Astrocyte of the spinal cord (primary cell): Measurements from ENCODE around the gene DAW1.

ENCODE experiments used
- DNase-seq: peaks from one replicate; pipeline ENCODE4 v3.0.0; 2011; ENCODE audit warnings: low read depth, low spot score
- H3K4me3 ChIP-seq: 2 replicates; pipeline ENCODE4 v1.5.1; 2011; ENCODE audit warnings: low read depth, mild to moderate bottlenecking, low read length, moderate library complexity
- in situ Hi-C: cut with HindIII; loops from 2 replicates; pipeline ENCODE4 v1.10.0; 2017; ENCODE audit warnings: low sequenced_read_pairs
- TF ChIP-seq, protein P1 (sequence below): IDR thresholded peaks from 2 replicates; pipeline ENCODE4 v1.5.1; 2012; ENCODE audit warnings: low read depth, mild to moderate bottlenecking, low read length, inconsistent platforms

Gene DAW1

DNA sequence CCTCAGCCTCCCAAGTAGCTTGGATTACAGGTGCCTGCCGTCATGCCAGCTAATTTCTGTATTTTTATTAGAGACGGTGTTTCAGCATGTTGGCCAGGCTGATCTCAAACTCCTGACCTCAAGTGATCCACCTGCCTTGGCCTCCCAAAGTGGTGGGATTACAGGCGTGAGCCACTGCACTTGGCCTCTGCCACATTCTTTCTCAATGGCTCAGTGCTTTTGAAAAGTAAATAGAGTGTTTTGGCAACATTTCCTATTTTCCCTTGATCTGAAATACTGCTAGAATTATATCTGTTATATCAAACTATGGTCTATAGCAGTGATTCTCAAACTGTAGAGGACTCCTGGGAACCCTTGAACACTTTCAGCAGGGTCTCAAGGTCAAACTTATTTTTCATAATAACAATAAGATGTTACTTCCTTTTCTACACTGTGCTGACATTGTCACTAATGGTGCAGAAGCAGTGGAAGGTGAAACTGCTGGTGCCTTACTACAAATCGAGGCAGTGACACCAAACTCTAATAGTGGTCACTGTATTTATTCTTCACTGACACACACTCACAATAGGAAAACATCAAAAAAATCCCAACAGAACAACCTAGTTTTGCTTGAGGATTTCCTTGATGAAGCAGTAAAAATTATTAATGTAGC is 10.6 kb downstream of the DAW1 start:
- DNase-seq: peak; percentile 28
- H3K4me3 ChIP-seq: no peak overlapping the region
- in situ Hi-C loops: no loop called here
- TF ChIP-seq, protein P1, sequence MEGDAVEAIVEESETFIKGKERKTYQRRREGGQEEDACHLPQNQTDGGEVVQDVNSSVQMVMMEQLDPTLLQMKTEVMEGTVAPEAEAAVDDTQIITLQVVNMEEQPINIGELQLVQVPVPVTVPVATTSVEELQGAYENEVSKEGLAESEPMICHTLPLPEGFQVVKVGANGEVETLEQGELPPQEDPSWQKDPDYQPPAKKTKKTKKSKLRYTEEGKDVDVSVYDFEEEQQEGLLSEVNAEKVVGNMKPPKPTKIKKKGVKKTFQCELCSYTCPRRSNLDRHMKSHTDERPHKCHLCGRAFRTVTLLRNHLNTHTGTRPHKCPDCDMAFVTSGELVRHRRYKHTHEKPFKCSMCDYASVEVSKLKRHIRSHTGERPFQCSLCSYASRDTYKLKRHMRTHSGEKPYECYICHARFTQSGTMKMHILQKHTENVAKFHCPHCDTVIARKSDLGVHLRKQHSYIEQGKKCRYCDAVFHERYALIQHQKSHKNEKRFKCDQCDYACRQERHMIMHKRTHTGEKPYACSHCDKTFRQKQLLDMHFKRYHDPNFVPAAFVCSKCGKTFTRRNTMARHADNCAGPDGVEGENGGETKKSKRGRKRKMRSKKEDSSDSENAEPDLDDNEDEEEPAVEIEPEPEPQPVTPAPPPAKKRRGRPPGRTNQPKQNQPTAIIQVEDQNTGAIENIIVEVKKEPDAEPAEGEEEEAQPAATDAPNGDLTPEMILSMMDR: no peak

DNA sequence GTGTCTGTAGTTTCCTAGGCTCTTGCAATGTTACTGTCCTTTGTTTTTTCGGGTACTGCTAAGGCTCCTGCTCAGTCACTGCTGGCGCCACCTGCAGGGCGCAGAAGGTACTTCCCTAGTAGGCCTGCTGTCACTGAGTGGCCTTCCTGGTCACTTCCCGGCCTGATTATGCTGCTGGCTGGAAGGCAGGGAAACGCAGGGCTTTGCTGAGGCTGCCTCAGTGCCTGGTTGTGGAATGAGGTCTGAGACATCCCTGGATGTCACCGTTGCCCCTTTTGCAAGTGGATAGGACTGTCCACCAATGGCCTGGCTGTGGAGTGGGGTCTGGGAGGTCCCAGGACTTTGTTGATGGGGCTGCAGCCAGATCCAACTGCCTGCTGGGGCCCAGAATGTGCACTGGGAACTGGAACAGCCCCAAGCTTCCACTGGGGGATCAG is 13.1 kb downstream of the DAW1 start:
- no peak overlapping the region for H3K4me3 ChIP-seq
- in situ Hi-C loops: no loop called here
- peak; percentile 63 for DNase-seq
- TF ChIP-seq, protein P1: peak; percentile 93

GRCh38 chr2:227886149-227886548 is 14.7 kb downstream of the DAW1 start:
- TF ChIP-seq, protein P1: no peak
- no peak overlapping the region for H3K4me3 ChIP-seq
- in situ Hi-C loops: no loop called here
- DNase-seq: no peak

- in situ Hi-C loops: no loop called here
- H3K4me3 ChIP-seq: no peak overlapping the region
- TF ChIP-seq, protein P1: no peak
- DNase-seq: no peak
Measured at GRCh38 chr2:227888289-227888688, 16.9 kb downstream of the DAW1 start.

DNA sequence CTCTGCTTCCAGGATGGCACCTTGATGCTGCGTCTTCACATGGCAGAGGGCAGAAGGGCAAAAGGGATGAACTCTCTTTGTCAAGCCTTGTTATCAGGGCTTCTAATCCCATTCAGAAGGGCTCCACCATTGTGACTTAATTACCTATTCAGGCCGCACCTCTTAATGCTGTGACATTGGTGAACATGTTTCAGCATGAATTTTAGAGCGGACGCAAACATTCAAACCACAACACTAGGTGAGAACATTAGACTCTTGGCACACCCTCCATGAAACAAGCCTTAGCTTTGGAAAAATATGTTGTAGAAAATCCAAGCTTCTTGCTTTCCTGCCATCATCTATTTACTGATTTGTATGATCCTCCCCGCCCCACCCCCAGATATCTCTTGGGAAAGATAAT is 17.9 kb downstream of the DAW1 start:
- H3K4me3 ChIP-seq: no peak overlapping the region
- DNase-seq: no peak
- in situ Hi-C loops: no loop called here
- TF ChIP-seq, protein P1: no peak

GRCh38 chr2:227890495-227891079 is 19.2 kb downstream of the DAW1 start:
- H3K4me3 ChIP-seq: no peak overlapping the region
- peak; percentile 68 for DNase-seq
- in situ Hi-C loops: no loop called here

More at GRCh38 chr2:227890495-227891079, 19.2 kb downstream of the DAW1 start:
- TF ChIP-seq, protein P1: peak; percentile 39
